SU-DHL-6 (cell line): ENCODE data around the gene KCNQ1OT1.

Source experiments
- H2AFZ ChIP-seq: fragments of 200-600 bp; sonication (generic); 2 replicates; pipeline ENCODE4 v1.6.1; 2014; ENCODE audit warnings: low read depth, mild to moderate bottlenecking, moderate library complexity, mixed read lengths, antibody characterized with exemption, low read length; ENCODE audit not compliant: severe bottlenecking
- H3F3A ChIP-seq: fragments of 200-600 bp; shearing (Covaris generic); 2 replicates; pipeline ENCODE4 v1.6.0; 2016; ENCODE audit warnings: antibody characterized with exemption, mild to moderate bottlenecking; ENCODE audit not compliant: insufficient read depth
- H3K27ac ChIP-seq: fragments of 200-600 bp; sonication (generic); 2 replicates; pipeline ENCODE4 v1.5.1; 2016; ENCODE audit warnings: low read depth, mild to moderate bottlenecking, low read length, moderate library complexity, mixed read lengths
- H3K27me3 ChIP-seq: fragments of 200-600 bp; sonication (generic), shearing (Covaris generic); 2 replicates; pipeline ENCODE4 v1.6.0; 2014; ENCODE audit warnings: mild to moderate bottlenecking, low read length
- H3K36me3 ChIP-seq: fragments of 200-600 bp; sonication (generic); 2 replicates; pipeline ENCODE4 v1.6.1; 2014; ENCODE audit warnings: mild to moderate bottlenecking, low read length, mixed read lengths
- H3K4me2 ChIP-seq: fragments of 300-600, 200-600 bp; shearing (Covaris generic), sonication (generic); 2 replicates; pipeline ENCODE4 v1.6.0; 2014; ENCODE audit warnings: low read length, low read depth, mild to moderate bottlenecking; ENCODE audit not compliant: poor library complexity, severe bottlenecking
- H3K4me3 ChIP-seq: fragments of 200-600 bp; sonication (generic); 2 replicates; pipeline ENCODE4 v1.5.1; 2014; ENCODE audit warnings: antibody characterized with exemption, low read length, mild to moderate bottlenecking, mixed read lengths; ENCODE audit not compliant: insufficient read depth, poor library complexity, severe bottlenecking
- H3K79me2 ChIP-seq: fragments of 200-600 bp; sonication (generic); 2 replicates; pipeline ENCODE4 v1.6.1; 2014; ENCODE audit warnings: mild to moderate bottlenecking, low read length, moderate library complexity; ENCODE audit not compliant: insufficient read depth
- H3K9ac ChIP-seq: fragments of 200-600 bp; sonication (generic); 2 replicates; pipeline ENCODE4 v1.7.0; 2014; ENCODE audit warnings: mild to moderate bottlenecking, low read length
- H3K9me2 ChIP-seq: fragments of 200-600 bp; sonication (generic); replicated peaks from 2 replicates; pipeline ENCODE4 v1.6.1; 2014; ENCODE audit warnings: low read length; ENCODE audit not compliant: insufficient read depth
- H3K9me3 ChIP-seq: fragments of 200-600 bp; sonication (generic); 2 replicates; pipeline ENCODE4 v1.6.1; 2014; ENCODE audit warnings: low read length, mixed read lengths; ENCODE audit not compliant: insufficient read depth
- H4K20me1 ChIP-seq: fragments of 200-600 bp; sonication (generic); 2 replicates; pipeline ENCODE4 v1.6.1; 2014; ENCODE audit warnings: low read depth, mild to moderate bottlenecking, antibody characterized with exemption, low read length, moderate library complexity, mixed read lengths
- EZH2phosphoT487 ChIP-seq: fragments of 200-600 bp; sonication (generic), shearing (Covaris generic); conservative IDR thresholded peaks from 2 replicates; pipeline ENCODE4 v1.6.1; 2018; ENCODE audit warnings: mild to moderate bottlenecking, antibody characterized with exemption, low read length, moderate library complexity, mixed read lengths
- TF ChIP-seq, protein P1 (sequence below): fragments of 200-600 bp; sonication (generic); IDR thresholded peaks from one replicate; pipeline ENCODE4 v1.5.1; 2017; ENCODE audit warnings: antibody characterized with exemption, mild to moderate bottlenecking, low read length, moderate library complexity; ENCODE audit not compliant: insufficient read depth, poor library complexity, severe bottlenecking

The KCNQ1OT1 gene

DNA sequence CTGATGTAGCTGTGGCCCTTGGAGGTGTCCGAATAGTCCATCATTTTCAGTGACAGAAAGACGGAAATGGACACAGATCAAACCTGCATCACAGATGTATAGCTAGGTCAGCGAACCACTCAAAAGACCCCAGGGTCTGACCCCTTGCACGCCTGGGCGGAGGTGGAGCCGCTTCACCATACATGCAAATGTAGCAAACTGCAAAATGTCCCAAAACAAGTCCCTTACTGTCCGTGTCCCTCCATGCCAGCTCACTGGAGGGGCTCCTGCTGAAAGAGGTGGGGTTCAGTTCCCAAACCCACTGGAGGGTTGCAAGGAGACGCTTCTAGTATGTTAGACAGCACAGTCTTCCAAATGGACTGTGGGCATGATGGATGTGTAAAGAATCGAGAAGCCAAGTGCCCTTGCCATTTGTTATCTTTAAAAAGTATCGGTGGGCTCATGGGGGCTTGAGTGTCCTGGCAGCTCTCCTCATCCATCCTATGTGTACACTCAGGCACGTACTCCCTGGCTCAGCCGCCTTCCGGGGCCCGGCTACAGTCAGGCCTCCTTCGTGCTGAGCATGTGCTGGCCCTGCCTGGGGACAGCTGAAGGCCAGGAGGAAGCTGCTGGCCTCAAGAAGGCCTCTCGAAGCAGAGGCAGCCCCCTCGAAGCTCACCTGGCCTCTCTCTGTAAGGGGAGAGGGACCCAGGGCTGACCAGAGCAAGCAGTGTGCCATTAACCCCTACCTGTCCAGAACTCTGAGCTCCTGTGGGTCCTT lies 20.2 kb upstream of the KCNQ1OT1 start:
- H3K27ac ChIP-seq = no peak overlapping the region
- no peaks in the 10 kb centered on the region for H3K79me2 ChIP-seq
- no peaks in the 10 kb centered on the region for H3K27me3 ChIP-seq
- H3K4me3 ChIP-seq = no peak overlapping the region
- no peaks in the 10 kb centered on the region for H4K20me1 ChIP-seq
- H3K9me2 ChIP-seq = no peaks in the 10 kb centered on the region
- H3K9me3 ChIP-seq = no peaks in the 10 kb centered on the region
- H3K4me2 ChIP-seq = no peak overlapping the region
- H3K36me3 ChIP-seq = no peaks in the 10 kb centered on the region
- TF ChIP-seq EZH2phosphoT487 = no peak
- H3F3A ChIP-seq = no peaks in the 10 kb centered on the region
- no peak overlapping the region for H3K9ac ChIP-seq
- no peak overlapping the region for H2AFZ ChIP-seq

DNA sequence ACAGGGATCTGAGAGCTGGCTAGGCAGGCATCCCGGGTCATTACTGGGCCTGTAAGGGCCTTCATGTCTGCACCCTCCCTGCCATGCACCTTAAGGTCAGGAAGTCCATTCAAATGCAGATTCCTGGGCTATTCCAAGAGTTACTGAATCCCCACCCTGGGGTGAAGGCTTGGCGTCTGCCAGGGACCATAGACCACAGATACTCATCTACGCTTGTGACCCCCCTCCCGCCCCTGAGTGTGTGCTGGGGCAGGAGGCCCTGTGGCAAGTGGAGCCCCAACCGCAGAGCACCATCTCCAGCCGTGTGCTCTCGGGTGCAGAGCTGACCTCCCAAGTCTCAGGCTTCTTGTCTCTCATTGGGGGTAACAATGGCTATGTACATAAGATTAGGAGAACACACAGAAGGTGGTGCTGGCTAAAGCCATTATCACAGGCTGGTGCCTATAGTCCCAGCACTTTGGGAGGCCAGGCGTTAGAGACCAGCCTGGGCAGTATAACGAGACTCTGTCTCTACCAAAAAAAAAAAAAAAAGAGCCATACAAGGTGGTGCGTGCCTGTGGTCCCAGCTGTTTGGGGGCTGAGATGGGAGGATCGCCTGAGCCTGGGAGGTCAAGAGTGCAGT lies 19.1 kb upstream of the KCNQ1OT1 start:
- TF ChIP-seq, protein P1, sequence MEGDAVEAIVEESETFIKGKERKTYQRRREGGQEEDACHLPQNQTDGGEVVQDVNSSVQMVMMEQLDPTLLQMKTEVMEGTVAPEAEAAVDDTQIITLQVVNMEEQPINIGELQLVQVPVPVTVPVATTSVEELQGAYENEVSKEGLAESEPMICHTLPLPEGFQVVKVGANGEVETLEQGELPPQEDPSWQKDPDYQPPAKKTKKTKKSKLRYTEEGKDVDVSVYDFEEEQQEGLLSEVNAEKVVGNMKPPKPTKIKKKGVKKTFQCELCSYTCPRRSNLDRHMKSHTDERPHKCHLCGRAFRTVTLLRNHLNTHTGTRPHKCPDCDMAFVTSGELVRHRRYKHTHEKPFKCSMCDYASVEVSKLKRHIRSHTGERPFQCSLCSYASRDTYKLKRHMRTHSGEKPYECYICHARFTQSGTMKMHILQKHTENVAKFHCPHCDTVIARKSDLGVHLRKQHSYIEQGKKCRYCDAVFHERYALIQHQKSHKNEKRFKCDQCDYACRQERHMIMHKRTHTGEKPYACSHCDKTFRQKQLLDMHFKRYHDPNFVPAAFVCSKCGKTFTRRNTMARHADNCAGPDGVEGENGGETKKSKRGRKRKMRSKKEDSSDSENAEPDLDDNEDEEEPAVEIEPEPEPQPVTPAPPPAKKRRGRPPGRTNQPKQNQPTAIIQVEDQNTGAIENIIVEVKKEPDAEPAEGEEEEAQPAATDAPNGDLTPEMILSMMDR = no peak
- Histone ChIP-seq H4K20me1 (no peaks in the 10 kb centered on the region), H3K27ac (no peak overlapping the region), H3K36me3 (no peaks in the 10 kb centered on the region), H3K27me3 (no peaks in the 10 kb centered on the region), H2AFZ (no peak overlapping the region), H3K4me2 (no peak overlapping the region), H3K79me2 (no peaks in the 10 kb centered on the region), H3K4me3 (no peak overlapping the region), H3K9me3 (no peaks in the 10 kb centered on the region), H3F3A (no peaks in the 10 kb centered on the region), H3K9me2 (no peaks in the 10 kb centered on the region), H3K9ac (no peak overlapping the region)

DNA sequence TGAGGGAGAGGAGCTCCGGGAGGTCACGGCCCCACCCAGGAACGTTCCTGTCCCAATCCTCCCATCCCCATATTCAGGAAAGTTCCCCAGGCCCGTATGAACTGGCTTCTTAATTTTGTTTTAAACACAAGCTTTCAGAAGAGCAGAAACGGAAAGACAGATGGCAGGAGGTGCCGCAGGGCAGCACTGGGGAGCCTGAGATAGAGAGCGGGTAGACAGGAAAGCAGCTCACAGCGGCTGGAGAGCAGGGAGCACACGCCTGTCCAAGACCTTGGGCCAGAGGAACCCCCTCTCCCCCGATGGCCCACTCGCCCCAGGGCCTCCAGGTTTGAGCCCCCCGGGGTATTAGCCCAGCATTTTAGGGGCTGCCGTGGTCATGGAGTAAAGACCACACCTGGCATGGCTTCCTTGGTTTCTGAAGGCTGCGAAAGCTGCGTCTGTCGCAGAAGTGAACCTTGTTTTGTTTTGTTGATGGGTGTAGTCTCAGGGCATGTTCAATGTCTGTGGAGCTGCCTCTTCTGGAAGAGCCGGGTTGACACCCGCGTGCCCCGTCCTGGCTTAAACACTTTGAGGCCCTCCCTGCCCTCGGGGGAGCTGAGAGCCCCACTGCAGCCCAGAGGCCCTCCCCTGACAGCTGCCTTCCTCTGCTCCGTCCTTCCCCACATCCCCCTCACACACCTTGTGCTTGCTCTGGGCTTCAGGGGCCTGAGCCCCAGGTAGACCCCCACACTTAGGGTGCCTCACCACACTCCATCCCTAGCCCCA lies 17.9 kb upstream of the KCNQ1OT1 start:
- Histone ChIP-seq H3F3A (no peaks in the 10 kb centered on the region), H2AFZ (no peak overlapping the region), H3K9ac (no peak overlapping the region), H3K27me3 (no peaks in the 10 kb centered on the region), H3K4me2 (no peak overlapping the region), H3K9me3 (no peaks in the 10 kb centered on the region), H3K9me2 (no peaks in the 10 kb centered on the region), H3K27ac (no peak overlapping the region), H3K36me3 (no peaks in the 10 kb centered on the region), H3K4me3 (no peak overlapping the region), H4K20me1 (no peaks in the 10 kb centered on the region), H3K79me2 (no peaks in the 10 kb centered on the region)
- TF ChIP-seq, protein P1 = no peak
- TF ChIP-seq EZH2phosphoT487 = no peak
